Neural cell (in vitro differentiated cells): ENCODE results near the gene ANKRD40. TPM values are rescaled to one million over a fixed set of nuclear protein-coding genes. Genes with fewer than 3 reads are reported as not detected.

Experiments
- H2AFZ ChIP-seq: fragments of 200-600, 300-800 bp; sonication (generic), shearing (Covaris generic); 2 replicates; pipeline ENCODE4 v1.6.0; 2014; ENCODE audit warnings: low read depth, mild to moderate bottlenecking, antibody characterized with exemption, low read length, moderate library complexity
- H3F3A ChIP-seq: fragments of 200-600 bp; shearing (Covaris generic); 2 replicates; pipeline ENCODE4 v1.6.1; 2016; ENCODE audit warnings: mild to moderate bottlenecking, moderate library complexity, mixed read lengths, antibody characterized with exemption, low read length; ENCODE audit not compliant: insufficient read depth, poor library complexity, severe bottlenecking
- H3K27ac ChIP-seq: fragments of 200-600, 300-800 bp; sonication (generic), shearing (Covaris generic); 2 replicates; pipeline ENCODE4 v1.5.1; 2014; ENCODE audit warnings: mild to moderate bottlenecking, low read length, moderate library complexity
- H3K27me3 ChIP-seq: fragments of 300-800, 200-600 bp; sonication (generic), shearing (Covaris generic); 2 replicates; pipeline ENCODE4 v1.6.0; 2014; ENCODE audit warnings: mild to moderate bottlenecking, low read depth, low read length, moderate library complexity; ENCODE audit not compliant: insufficient read depth
- H3K36me3 ChIP-seq: fragments of 300-800, 200-600 bp; sonication (generic), shearing (Covaris generic); 2 replicates; pipeline ENCODE4 v1.5.1; 2014; ENCODE audit warnings: mild to moderate bottlenecking, antibody characterized with exemption, low read length, moderate library complexity; ENCODE audit not compliant: insufficient read depth
- H3K4me2 ChIP-seq: fragments of 300-800, 200-600 bp; sonication (generic), shearing (Covaris generic); 2 replicates; pipeline ENCODE4 v1.6.0; 2014; ENCODE audit warnings: mild to moderate bottlenecking, low read length
- H3K4me3 ChIP-seq: fragments of 300-800, 200-600 bp; sonication (generic), shearing (Covaris generic); 2 replicates; pipeline ENCODE4 v1.5.1; 2014; ENCODE audit warnings: mild to moderate bottlenecking, low read length, moderate library complexity
- H3K79me2 ChIP-seq: fragments of 200-600 bp; shearing (Covaris generic); replicated peaks from 2 replicates; pipeline ENCODE4 v1.6.0; 2014; ENCODE audit warnings: mild to moderate bottlenecking, low read length, moderate library complexity; ENCODE audit not compliant: insufficient read depth
- H3K9ac ChIP-seq: fragments of 300-800, 200-600 bp; sonication (generic), shearing (Covaris generic); 2 replicates; pipeline ENCODE4 v1.6.1; 2016; ENCODE audit warnings: mild to moderate bottlenecking, low read length, mixed read lengths
- H3K9me2 ChIP-seq: fragments of 200-600 bp; shearing (Covaris generic); 2 replicates; pipeline ENCODE4 v1.6.1; 2016; ENCODE audit warnings: mild to moderate bottlenecking, low read length, mixed read lengths; ENCODE audit not compliant: insufficient read depth
- H3K9me3 ChIP-seq: fragments of 200-600, 300-800 bp; sonication (generic), shearing (Covaris generic); 2 replicates; pipeline ENCODE4 v1.6.1; 2016; ENCODE audit warnings: mild to moderate bottlenecking, mixed run types, low read length, moderate library complexity, mixed read lengths
- H4K20me1 ChIP-seq: fragments of 200-600 bp; shearing (Covaris generic); 2 replicates; pipeline ENCODE4 v1.6.1; 2016; ENCODE audit warnings: mild to moderate bottlenecking, mixed run types; ENCODE audit not compliant: insufficient read depth
- EP300 ChIP-seq: fragments of 450-650 bp; conservative IDR thresholded peaks from 2 replicates; pipeline ENCODE4 v1.6.1; 2014; ENCODE audit warnings: antibody characterized with exemption, mild to moderate bottlenecking, moderate library complexity; ENCODE audit not compliant: poor library complexity, severe bottlenecking
- EZH2 ChIP-seq: fragments of 200-600, 300-800 bp; shearing (Covaris generic), sonication (generic); IDR thresholded peaks from 2 replicates; pipeline ENCODE4 v1.6.1; 2014; ENCODE audit warnings: antibody characterized with exemption, low read length, borderline replicate concordance, mild to moderate bottlenecking; ENCODE audit not compliant: insufficient read depth, poor library complexity, severe bottlenecking
- MXI1 ChIP-seq: fragments of 450-650 bp; conservative IDR thresholded peaks from 2 replicates; pipeline ENCODE4 v1.6.1; 2014; ENCODE audit warnings: antibody characterized with exemption, mild to moderate bottlenecking; ENCODE audit not compliant: poor library complexity, severe bottlenecking
- POLR2AphosphoS5 ChIP-seq: IDR thresholded peaks from 2 replicates; pipeline ENCODE4 v1.6.1; 2012
- RAD21 ChIP-seq: fragments of 450-650 bp; conservative IDR thresholded peaks from 2 replicates; pipeline ENCODE4 v1.6.1; 2014; ENCODE audit warnings: antibody characterized with exemption, mild to moderate bottlenecking, moderate library complexity
- SMC3 ChIP-seq: fragments of 450-650 bp; conservative IDR thresholded peaks from 2 replicates; pipeline ENCODE4 v1.6.1; 2014; ENCODE audit warnings: antibody characterized with exemption, mild to moderate bottlenecking, moderate library complexity; ENCODE audit not compliant: poor library complexity
- TAF1 ChIP-seq: IDR thresholded peaks from 2 replicates; pipeline ENCODE4 v1.6.1; 2012; ENCODE audit warnings: low read depth
- polyA plus RNA-seq: library from polyadenylated mRNA; depleted of rRNA; stranded (reverse); fragments of >200 nt; gene quantifications from 2 replicates; pipeline ENCODE4 v1.2.3, GENCODE V29; 2014
- TF ChIP-seq, protein P1 (sequence below): IDR thresholded peaks from 2 replicates; pipeline ENCODE4 v1.6.1; 2012; ENCODE audit warnings: borderline replicate concordance
- TF ChIP-seq, protein P2 (sequence below): fragments of 450-650 bp; IDR thresholded peaks from 2 replicates; pipeline ENCODE4 v1.5.1; 2014; ENCODE audit warnings: antibody characterized with exemption, mild to moderate bottlenecking, moderate library complexity; ENCODE audit not compliant: poor library complexity, severe bottlenecking

ANKRD40 gene
- polyA plus RNA-seq, 1 donor from 2014 or later = 15.2 TPM

DNA sequence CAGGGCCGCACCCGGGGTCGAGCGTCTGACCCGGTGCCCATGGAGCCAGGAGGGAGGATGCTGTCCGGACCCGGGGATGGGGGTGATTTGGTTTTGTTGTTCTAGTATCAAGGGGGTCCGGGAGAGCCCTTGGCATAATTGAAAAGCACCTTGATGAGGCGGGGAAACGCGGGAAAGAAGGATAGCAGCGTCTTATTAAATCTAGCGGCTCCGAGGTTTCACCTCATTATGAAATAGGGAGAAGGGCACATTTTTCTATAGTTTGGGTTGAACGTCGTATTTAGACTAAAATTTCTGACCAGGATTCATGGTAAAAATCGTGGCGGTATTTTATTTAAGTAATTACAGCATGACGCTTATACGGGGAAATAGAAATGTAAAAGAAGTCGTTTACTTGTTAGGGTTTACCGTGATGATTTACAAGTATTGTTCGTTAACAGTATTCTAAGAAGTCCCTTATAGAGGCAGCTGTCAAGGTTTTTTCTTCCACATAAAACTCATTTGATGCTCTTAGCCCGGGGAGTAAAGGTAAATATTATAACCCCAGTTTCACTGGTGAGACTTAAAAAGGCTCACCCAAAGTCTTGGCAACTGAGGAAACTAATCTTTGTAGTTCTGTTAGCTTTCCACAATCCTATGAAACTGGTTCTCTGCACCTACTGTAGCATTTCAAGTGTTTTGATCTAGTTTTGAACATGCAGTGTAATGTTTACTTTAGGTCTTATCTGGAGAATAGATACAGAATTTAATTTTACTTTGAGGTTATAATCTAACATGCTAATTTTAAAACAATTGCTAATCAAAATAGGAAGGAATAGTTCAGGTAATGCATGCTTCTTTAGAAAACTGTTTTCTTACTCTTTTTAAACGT lies 12.4 kb upstream of the ANKRD40 start:
- H3K9ac ChIP-seq = peak overlapping the region; percentile 98
- H3K27me3 ChIP-seq = no peaks in the 10 kb centered on the region
- no peak for TF ChIP-seq POLR2AphosphoS5
- TF ChIP-seq MXI1 = peak; percentile 3
- H2AFZ ChIP-seq = peak overlapping the region; percentile 82
- H3K79me2 ChIP-seq = peaks cover 54% of the 10 kb centered on the region
- H3K27ac ChIP-seq = peak overlapping the region; percentile 96
- no peaks in the 10 kb centered on the region for H3K9me3 ChIP-seq
- H3K4me2 ChIP-seq = peak overlapping the region; percentile 95
- H4K20me1 ChIP-seq = peaks cover 11% of the 10 kb centered on the region
- H3K4me3 ChIP-seq = peak overlapping the region; percentile 92
- no peaks in the 10 kb centered on the region for H3K36me3 ChIP-seq
- H3F3A ChIP-seq = peaks cover 7% of the 10 kb centered on the region
- no peaks in the 10 kb centered on the region for H3K9me2 ChIP-seq

DNA sequence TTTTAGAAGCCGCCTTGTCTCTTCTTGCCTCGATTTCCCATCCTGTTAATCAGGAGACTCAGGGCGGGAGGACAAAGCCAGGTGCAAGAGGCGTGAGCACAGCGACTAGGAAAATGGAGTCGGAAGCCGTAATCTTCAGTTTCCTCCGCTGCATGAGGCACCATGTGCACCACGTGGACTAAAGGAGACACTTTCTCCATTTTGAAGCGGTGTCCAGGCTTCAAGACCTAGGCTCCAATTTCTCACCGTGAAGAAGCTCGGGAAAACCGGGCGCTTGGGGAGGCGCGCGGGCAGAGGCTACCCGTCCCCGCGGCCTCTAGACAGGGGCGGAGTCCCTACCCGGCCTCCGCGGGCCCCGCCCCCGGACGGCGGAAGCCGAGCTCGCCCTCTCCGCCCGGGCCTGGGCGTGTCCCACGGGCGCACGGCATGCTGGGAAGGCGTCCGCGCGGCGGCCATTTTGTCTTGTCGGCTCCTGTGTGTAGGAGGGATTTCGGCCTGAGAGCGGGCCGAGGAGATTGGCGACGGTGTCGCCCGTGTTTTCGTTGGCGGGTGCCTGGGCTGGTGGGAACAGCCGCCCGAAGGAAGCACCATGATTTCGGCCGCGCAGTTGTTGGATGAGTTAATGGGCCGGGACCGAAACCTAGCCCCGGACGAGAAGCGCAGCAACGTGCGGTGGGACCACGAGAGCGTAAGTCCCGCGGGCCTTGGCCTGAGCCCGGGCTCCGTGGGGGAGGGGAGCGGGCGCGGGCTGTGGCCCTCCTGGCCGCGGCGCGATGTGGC lies 11.6 kb upstream of the ANKRD40 start, which contains the start of gene LUC7L3:
Gene LUC7L3, plus strand, starts transcription at position 460 of the 780 bp plus-strand sequence. Its CDS starts 130 bp downstream, at position 590.
- peaks cover 46% of the 10 kb centered on the region for H3K79me2 ChIP-seq
- H3K9me3 ChIP-seq = no peaks in the 10 kb centered on the region
- peaks cover 10% of the 10 kb centered on the region for H4K20me1 ChIP-seq
- peak within 1 kb of the TSS; percentile 96 for H3K27ac ChIP-seq
- peak within 1 kb of the TSS; percentile 98 for H3K9ac ChIP-seq
- H3K36me3 ChIP-seq = no peaks in the 10 kb centered on the region
- H3F3A ChIP-seq = peaks cover 7% of the 10 kb centered on the region
- H3K4me3 ChIP-seq = peak within 1 kb of the TSS; percentile 92
- H3K9me2 ChIP-seq = no peaks in the 10 kb centered on the region
- TF ChIP-seq POLR2AphosphoS5 (peak; percentile 99), MXI1 (peak; percentile 92), RAD21 (peak; percentile 37), SMC3 (peak; percentile 48), EP300 (peak; percentile 63), TAF1 (peak; percentile 97), EZH2 (no peak)
- TF ChIP-seq, protein P1, sequence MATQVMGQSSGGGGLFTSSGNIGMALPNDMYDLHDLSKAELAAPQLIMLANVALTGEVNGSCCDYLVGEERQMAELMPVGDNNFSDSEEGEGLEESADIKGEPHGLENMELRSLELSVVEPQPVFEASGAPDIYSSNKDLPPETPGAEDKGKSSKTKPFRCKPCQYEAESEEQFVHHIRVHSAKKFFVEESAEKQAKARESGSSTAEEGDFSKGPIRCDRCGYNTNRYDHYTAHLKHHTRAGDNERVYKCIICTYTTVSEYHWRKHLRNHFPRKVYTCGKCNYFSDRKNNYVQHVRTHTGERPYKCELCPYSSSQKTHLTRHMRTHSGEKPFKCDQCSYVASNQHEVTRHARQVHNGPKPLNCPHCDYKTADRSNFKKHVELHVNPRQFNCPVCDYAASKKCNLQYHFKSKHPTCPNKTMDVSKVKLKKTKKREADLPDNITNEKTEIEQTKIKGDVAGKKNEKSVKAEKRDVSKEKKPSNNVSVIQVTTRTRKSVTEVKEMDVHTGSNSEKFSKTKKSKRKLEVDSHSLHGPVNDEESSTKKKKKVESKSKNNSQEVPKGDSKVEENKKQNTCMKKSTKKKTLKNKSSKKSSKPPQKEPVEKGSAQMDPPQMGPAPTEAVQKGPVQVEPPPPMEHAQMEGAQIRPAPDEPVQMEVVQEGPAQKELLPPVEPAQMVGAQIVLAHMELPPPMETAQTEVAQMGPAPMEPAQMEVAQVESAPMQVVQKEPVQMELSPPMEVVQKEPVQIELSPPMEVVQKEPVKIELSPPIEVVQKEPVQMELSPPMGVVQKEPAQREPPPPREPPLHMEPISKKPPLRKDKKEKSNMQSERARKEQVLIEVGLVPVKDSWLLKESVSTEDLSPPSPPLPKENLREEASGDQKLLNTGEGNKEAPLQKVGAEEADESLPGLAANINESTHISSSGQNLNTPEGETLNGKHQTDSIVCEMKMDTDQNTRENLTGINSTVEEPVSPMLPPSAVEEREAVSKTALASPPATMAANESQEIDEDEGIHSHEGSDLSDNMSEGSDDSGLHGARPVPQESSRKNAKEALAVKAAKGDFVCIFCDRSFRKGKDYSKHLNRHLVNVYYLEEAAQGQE = peak; percentile 95
- TF ChIP-seq, protein P2, sequence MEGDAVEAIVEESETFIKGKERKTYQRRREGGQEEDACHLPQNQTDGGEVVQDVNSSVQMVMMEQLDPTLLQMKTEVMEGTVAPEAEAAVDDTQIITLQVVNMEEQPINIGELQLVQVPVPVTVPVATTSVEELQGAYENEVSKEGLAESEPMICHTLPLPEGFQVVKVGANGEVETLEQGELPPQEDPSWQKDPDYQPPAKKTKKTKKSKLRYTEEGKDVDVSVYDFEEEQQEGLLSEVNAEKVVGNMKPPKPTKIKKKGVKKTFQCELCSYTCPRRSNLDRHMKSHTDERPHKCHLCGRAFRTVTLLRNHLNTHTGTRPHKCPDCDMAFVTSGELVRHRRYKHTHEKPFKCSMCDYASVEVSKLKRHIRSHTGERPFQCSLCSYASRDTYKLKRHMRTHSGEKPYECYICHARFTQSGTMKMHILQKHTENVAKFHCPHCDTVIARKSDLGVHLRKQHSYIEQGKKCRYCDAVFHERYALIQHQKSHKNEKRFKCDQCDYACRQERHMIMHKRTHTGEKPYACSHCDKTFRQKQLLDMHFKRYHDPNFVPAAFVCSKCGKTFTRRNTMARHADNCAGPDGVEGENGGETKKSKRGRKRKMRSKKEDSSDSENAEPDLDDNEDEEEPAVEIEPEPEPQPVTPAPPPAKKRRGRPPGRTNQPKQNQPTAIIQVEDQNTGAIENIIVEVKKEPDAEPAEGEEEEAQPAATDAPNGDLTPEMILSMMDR = peak; percentile 23
- peak within 1 kb of the TSS; percentile 82 for H2AFZ ChIP-seq
- peak within 1 kb of the TSS; percentile 95 for H3K4me2 ChIP-seq
- H3K27me3 ChIP-seq = no peaks in the 10 kb centered on the region
